Progenitor cell of endocrine pancreas (in vitro differentiated cells): ENCODE measurements around the gene NT5C3A. TPM values are rescaled to one million over a fixed set of nuclear protein-coding genes. Genes with fewer than 3 reads are reported as not detected.

Source experiments
- DNase-seq: peaks from one replicate; pipeline ENCODE4 v3.0.0; 2021; ENCODE audit warnings: low spot score; ENCODE audit not compliant: unreplicated experiment
- H3K27ac Mint-ChIP-seq: 2 replicates; pipeline ENCODE4 v1.8.0; 2021; ENCODE audit warnings: mild to moderate bottlenecking, moderate library complexity, mixed read lengths
- H3K27me3 Mint-ChIP-seq: 2 replicates; pipeline ENCODE4 v1.8.0; 2021; ENCODE audit warnings: mixed read lengths
- H3K36me3 Mint-ChIP-seq: 2 replicates; pipeline ENCODE4 v1.8.0; 2022; ENCODE audit warnings: mixed read lengths; ENCODE audit not compliant: insufficient read depth
- H3K4me1 Mint-ChIP-seq: 2 replicates; pipeline ENCODE4 v1.8.0; 2021; ENCODE audit warnings: low read depth, mixed read lengths
- H3K4me3 Mint-ChIP-seq: 2 replicates; pipeline ENCODE4 v1.8.0; 2021; ENCODE audit warnings: low read depth, mild to moderate bottlenecking, moderate library complexity, mixed read lengths
- H3K9me3 Mint-ChIP-seq: 2 replicates; pipeline ENCODE4 v1.8.0; 2021; ENCODE audit warnings: low read depth, mixed read lengths
- total RNA-seq: library from RNA; stranded (reverse); gene quantifications from 2 replicates; pipeline ENCODE4 v1.2.1, GENCODE V29; 2021
- TF ChIP-seq, protein P1 (sequence below): fragments of 200-600 bp; sonication (generic); IDR thresholded peaks from one replicate; pipeline ENCODE4 v1.5.0; 2021; ENCODE audit warnings: antibody characterized with exemption, mild to moderate bottlenecking; ENCODE audit not compliant: unreplicated experiment

Gene NT5C3A
- total RNA-seq, 1 donor from 2014 or later = 35.0 TPM

DNA sequence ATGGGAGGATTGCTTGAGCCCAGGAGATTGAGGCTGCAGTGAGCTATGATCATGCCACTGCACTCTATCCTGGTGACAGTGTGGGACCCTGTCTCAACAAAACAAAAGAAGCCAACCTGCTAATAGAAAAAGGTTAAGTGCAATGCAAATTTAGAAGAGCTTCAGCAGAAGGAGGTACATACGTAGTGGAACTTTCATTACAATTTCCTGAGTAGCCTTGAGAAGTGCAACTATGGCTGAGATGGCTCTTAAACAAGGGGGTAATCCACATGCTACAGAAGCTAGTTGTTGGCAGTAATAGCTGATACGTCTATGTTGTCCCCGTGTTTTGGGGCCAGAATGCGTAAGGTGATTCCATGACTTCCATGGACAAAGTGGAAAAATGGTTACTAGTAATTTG, 10.7 kb upstream of the NT5C3A start:
- Mint-ChIP-seq H3K4me3 (no peak overlapping the region), H3K4me1 (no peaks in the 10 kb centered on the region), H3K27ac (no peak overlapping the region), H3K27me3 (no peaks in the 10 kb centered on the region), H3K36me3 (peaks cover 2% of the 10 kb centered on the region), H3K9me3 (peaks cover 17% of the 10 kb centered on the region)
- no peak for DNase-seq
- TF ChIP-seq, protein P1, sequence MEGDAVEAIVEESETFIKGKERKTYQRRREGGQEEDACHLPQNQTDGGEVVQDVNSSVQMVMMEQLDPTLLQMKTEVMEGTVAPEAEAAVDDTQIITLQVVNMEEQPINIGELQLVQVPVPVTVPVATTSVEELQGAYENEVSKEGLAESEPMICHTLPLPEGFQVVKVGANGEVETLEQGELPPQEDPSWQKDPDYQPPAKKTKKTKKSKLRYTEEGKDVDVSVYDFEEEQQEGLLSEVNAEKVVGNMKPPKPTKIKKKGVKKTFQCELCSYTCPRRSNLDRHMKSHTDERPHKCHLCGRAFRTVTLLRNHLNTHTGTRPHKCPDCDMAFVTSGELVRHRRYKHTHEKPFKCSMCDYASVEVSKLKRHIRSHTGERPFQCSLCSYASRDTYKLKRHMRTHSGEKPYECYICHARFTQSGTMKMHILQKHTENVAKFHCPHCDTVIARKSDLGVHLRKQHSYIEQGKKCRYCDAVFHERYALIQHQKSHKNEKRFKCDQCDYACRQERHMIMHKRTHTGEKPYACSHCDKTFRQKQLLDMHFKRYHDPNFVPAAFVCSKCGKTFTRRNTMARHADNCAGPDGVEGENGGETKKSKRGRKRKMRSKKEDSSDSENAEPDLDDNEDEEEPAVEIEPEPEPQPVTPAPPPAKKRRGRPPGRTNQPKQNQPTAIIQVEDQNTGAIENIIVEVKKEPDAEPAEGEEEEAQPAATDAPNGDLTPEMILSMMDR = no peak

DNA sequence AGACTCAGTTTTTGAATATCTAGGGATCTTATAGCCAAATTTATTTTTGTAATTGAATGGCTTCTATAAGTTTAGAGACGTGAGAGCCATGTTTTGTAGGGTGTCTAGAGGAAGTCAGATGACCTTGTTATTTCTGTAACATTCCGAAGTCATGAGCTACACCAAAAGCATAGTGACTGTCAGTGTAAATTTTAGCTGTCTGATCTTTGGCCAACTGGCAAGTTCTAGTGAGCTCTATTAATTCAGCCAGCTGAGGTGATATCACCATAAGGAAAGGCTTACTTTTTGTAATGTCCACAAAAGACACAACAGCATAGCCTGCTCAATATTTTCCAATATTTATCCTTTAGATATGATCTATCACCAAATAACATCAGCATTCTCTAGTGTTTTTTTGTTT, 9.9 kb upstream of the NT5C3A start:
- no peak overlapping the region for H3K4me3 Mint-ChIP-seq
- H3K9me3 Mint-ChIP-seq = peaks cover 17% of the 10 kb centered on the region
- no peak overlapping the region for H3K27ac Mint-ChIP-seq
- H3K27me3 Mint-ChIP-seq = no peaks in the 10 kb centered on the region
- TF ChIP-seq, protein P1 = no peak
- DNase-seq = no peak
- peaks cover 2% of the 10 kb centered on the region for H3K36me3 Mint-ChIP-seq
- H3K4me1 Mint-ChIP-seq = no peaks in the 10 kb centered on the region

DNA sequence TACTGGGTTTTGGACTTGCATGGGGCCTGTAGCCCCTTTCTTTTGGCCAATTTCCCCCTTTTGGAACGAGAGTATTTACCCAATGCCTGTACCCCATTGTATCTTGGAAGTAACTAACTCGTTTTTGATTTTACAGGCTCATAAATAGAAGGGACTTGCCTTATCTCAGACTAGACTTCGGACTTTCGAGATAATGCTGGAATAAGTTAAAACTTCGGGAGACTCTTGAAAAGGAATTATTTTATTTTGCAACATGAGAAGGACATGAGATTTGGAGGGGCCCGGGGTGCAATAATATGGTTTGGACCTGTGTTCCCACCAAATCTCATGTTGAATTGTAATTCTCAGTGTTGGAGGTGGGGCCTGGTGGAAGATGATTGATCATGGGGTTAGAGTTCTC, 8.3 kb upstream of the NT5C3A start:
- peaks cover 9% of the 10 kb centered on the region for H3K36me3 Mint-ChIP-seq
- H3K4me3 Mint-ChIP-seq = no peak overlapping the region
- no peak for DNase-seq
- H3K9me3 Mint-ChIP-seq = peaks cover 29% of the 10 kb centered on the region
- H3K4me1 Mint-ChIP-seq = no peaks in the 10 kb centered on the region
- no peak overlapping the region for H3K27ac Mint-ChIP-seq
- TF ChIP-seq, protein P1 = no peak
- H3K27me3 Mint-ChIP-seq = no peaks in the 10 kb centered on the region

DNA sequence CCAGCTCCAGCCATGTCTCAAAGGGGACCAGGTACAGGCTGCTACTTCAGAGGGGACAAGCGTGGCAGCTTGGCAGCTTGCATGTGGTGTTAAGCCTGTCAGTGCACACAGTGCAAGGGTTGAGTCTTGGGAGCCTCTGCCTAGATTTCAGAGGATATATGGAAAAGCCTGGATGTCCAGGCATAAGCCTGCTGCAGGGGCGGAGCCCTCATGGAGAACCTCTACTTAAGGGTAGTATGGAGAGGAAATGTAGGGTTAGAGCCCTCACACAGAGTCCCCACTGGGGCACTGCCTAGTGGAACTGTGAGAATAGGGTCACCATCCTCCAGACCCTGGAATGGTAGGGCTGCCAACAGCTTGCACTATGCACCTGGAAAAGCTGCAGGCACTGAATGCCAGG, 7.7 kb upstream of the NT5C3A start:
- Mint-ChIP-seq H3K4me3 (no peak overlapping the region), H3K27ac (no peak overlapping the region), H3K9me3 (peaks cover 32% of the 10 kb centered on the region), H3K27me3 (no peaks in the 10 kb centered on the region), H3K4me1 (no peaks in the 10 kb centered on the region), H3K36me3 (peaks cover 12% of the 10 kb centered on the region)
- no peak for DNase-seq
- TF ChIP-seq, protein P1 = no peak

DNA sequence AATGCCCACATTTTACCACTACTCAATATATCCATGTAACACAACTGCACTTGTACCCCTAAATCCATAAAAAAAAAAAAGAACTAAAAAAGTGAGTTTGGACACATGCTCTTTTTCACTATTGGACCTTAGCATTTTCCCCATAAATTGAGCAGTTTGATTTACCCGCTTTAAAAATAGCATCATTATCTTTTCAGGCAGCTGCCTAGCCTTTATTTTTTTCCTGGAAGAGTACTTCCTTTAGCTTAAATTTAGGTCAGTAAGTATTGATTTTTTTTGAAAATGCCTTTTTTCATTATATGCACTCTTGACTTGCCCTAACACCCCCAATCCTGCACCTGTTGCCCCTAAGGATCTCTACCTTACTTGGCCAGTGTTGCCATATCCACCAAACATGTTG, 5.3 kb upstream of the NT5C3A start:
- peaks cover 40% of the 10 kb centered on the region for H3K9me3 Mint-ChIP-seq
- H3K27ac Mint-ChIP-seq = no peak overlapping the region
- TF ChIP-seq, protein P1 = no peak
- no peak for DNase-seq
- H3K4me3 Mint-ChIP-seq = no peak overlapping the region
- peaks cover 5% of the 10 kb centered on the region for H3K4me1 Mint-ChIP-seq
- H3K36me3 Mint-ChIP-seq = peaks cover 18% of the 10 kb centered on the region
- H3K27me3 Mint-ChIP-seq = no peaks in the 10 kb centered on the region
